Central memory CD8-positive, alpha-beta T cell (primary cell): ENCODE measurements around the gene USP2.

Experiments used
- ATAC-seq: fragments of 150-1000 bp; cut with Tn5 transposase; replicated peaks from 2 replicates; pipeline ENCODE4 v1.10.0; 2022; ENCODE audit warnings: mild to moderate bottlenecking, moderate FRiP score, moderate number of reproducible peaks; ENCODE audit not compliant: poor library complexity, severe bottlenecking; ENCODE audit errors: extremely low read depth
- DNase-seq, 2 donors: peaks; one replicate each; pipeline ENCODE4 v3.0.0; 2021; ENCODE audit warnings: low spot score in 2 of 2
- H3K27ac Mint-ChIP-seq: one replicate; pipeline ENCODE4 v1.8.0; 2022; ENCODE audit warnings: low read depth, mild to moderate bottlenecking, moderate library complexity, mixed read lengths
- H3K27me3 Mint-ChIP-seq: one replicate; pipeline ENCODE4 v1.8.0; 2022; ENCODE audit warnings: mixed read lengths
- H3K36me3 Mint-ChIP-seq: one replicate; pipeline ENCODE4 v1.8.0; 2022; ENCODE audit warnings: mild to moderate bottlenecking, moderate library complexity, mixed read lengths; ENCODE audit not compliant: insufficient read depth
- H3K4me1 Mint-ChIP-seq: one replicate; pipeline ENCODE4 v1.8.0; 2022; ENCODE audit warnings: mixed read lengths
- H3K4me3 Mint-ChIP-seq: one replicate; pipeline ENCODE4 v1.8.0; 2022; ENCODE audit warnings: mild to moderate bottlenecking, moderate library complexity, mixed read lengths
- H3K9me3 Mint-ChIP-seq: one replicate; pipeline ENCODE4 v1.8.0; 2022; ENCODE audit warnings: mixed read lengths

Gene USP2

DNA sequence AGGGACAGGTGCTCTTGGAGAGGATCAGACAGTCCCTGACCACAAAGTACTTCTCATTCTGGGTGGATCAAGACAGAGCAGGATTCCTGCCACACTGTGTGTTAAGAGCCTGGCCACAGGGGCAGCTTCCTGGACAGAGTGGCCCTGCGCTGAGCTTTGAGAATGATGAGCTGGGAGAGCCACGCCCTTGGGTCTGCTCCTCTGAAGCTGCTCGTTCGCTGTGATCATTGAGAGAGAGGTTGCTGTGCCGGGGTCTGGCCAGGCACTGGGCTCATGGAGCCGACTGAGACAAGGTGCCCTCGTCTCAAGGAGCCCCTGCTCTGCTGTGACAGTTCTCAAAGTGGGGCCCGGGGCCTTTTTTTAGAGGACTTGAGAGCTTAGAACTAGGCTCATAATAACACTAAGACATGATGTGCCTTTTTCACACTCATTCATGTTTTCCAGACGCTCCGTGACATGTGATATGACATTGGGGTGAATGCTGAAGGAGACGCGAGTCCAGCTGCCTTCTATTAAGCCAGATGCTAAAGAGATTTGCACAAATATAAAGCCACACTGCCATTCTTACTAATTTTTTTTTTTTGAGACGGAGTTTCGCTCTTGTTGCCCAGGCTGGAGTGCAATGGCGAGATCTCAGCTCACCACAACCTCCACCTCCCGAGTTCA, 33.4 kb downstream of the USP2 start:
- no peak for ATAC-seq
- H3K4me3 Mint-ChIP-seq, result no peak overlapping the region
- H3K36me3 Mint-ChIP-seq, result peaks cover 3% of the 10 kb centered on the region
- no peak for DNase-seq
- no peak overlapping the region for H3K27ac Mint-ChIP-seq
- peaks cover 73% of the 10 kb centered on the region for H3K27me3 Mint-ChIP-seq
- H3K4me1 Mint-ChIP-seq, result no peaks in the 10 kb centered on the region
- H3K9me3 Mint-ChIP-seq, result no peaks in the 10 kb centered on the region

DNA sequence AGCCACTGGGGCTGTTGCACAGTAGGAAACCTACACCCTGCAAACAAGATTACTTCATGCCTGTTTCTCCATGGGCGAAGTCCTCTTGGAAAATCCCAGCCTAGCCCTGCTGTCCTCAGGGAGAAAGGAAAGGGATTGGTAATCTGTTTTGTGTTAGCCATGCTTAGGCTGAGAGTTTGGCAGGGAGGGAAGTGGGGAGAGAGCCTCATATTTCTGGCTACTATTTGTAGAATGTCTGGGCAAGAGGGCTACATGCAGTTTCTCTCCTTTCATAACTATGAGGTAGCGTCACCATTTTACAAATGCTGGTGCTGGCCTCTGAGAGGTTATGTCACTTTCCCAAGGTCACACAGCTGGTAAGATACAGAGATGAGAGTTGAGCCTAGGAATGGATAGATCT, 34.2 kb downstream of the USP2 start:
- Mint-ChIP-seq H3K9me3 (no peaks in the 10 kb centered on the region), H3K4me1 (no peaks in the 10 kb centered on the region), H3K4me3 (no peak overlapping the region), H3K36me3 (peaks cover 3% of the 10 kb centered on the region), H3K27me3 (peaks cover 73% of the 10 kb centered on the region), H3K27ac (no peak overlapping the region)
- DNase-seq (no peak), ATAC-seq (no peak)

DNA sequence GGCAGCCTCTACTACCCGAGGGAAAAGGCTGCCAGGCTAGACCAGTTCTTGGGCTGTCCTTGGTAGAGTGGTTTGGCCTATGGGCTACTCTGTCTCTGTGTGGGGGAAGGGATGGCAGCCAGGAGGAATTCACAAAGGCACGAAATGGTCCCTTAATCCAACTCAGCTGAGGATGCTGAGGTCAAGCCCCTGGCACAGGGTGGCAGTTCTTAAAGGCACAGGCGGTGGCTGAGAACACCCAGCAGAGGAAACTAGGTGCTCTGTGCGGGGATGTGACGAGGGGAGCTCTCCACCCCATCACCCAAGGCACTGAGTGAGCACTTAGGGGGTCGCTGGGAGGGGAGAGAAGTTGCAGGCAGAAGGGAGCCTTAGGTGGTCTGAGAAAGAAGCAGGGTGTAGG, 34.9 kb downstream of the USP2 start, which contains the start of gene MFRP:
Gene MFRP (minus strand): TSS at position 101 of the 400 bp plus-strand sequence. CDS start 192 bp downstream, outside the sequence.
- Mint-ChIP-seq H3K36me3 (no peaks in the 10 kb centered on the region), H3K27ac (no peak within 1 kb of the TSS), H3K9me3 (no peaks in the 10 kb centered on the region), H3K4me3 (no peak within 1 kb of the TSS), H3K4me1 (no peaks in the 10 kb centered on the region), H3K27me3 (peaks cover 73% of the 10 kb centered on the region)
- DNase-seq (no peak), ATAC-seq (no peak)

DNA sequence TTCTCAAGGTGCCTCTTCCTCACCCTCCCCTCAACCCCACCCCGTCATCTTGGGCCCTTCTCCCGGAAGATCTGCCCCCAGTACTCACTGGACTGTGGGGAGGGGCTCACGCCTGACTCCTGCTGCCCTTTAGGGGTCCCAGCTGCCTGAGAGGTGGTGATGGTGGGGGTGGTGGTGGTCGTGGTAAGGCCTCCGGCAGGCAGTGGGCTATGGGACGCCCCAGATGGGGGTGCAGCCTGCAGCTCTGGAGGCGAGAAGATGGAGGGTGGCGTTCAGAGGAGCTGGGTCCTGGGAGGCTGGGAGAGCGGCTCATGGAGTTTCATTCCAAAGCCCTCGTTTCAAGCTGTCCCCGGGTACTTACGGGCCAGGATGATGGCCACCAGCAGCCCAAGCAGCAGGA, 35.8 kb downstream of the USP2 start:
- H3K4me3 Mint-ChIP-seq, result no peak overlapping the region
- H3K27ac Mint-ChIP-seq, result no peak overlapping the region
- peaks cover 2% of the 10 kb centered on the region for H3K36me3 Mint-ChIP-seq
- H3K9me3 Mint-ChIP-seq, result no peaks in the 10 kb centered on the region
- DNase-seq, result no peak
- H3K27me3 Mint-ChIP-seq, result peaks cover 73% of the 10 kb centered on the region
- ATAC-seq, result no peak
- no peaks in the 10 kb centered on the region for H3K4me1 Mint-ChIP-seq

DNA sequence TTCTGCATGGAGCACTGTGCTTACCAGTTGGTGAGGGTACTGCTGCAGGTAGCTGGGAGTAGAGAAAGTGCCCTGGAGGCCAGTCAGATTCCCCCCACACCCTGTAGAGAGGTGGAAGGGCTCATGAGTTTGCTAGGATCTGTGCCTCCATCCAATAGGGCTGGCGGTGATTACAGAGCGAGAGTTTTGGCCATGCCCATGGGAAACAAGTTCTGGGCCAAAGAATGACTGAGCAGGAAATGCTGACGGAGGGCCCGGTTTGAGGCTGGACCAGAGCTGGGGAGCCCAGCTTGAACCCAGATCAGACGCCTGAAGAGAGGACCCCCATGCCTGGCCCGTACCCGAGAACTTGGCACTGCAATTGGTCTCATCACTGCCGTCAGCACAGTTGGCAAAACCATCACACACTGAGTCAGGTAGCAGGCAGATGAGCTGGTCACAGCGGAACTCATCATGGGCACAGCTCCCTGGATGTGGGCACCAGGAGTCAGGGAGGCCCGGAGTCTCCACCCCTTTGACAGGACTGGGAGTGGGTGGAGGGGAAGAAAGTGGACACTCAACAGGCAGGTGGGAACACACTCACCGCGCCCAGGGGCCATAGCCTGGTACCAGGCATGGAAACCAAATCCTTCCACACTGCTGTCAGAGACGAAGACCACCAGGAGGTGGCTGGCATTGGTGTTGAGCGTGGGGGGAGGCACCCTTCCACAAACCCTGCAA, 37.0 kb downstream of the USP2 start:
- no peak overlapping the region for H3K4me3 Mint-ChIP-seq
- peaks cover under 1% of the 10 kb centered on the region for H3K4me1 Mint-ChIP-seq
- peaks cover 77% of the 10 kb centered on the region for H3K27me3 Mint-ChIP-seq
- no peak overlapping the region for H3K27ac Mint-ChIP-seq
- peaks cover 2% of the 10 kb centered on the region for H3K36me3 Mint-ChIP-seq
- ATAC-seq (no peak), DNase-seq (no peak)
- H3K9me3 Mint-ChIP-seq, result no peaks in the 10 kb centered on the region

DNA sequence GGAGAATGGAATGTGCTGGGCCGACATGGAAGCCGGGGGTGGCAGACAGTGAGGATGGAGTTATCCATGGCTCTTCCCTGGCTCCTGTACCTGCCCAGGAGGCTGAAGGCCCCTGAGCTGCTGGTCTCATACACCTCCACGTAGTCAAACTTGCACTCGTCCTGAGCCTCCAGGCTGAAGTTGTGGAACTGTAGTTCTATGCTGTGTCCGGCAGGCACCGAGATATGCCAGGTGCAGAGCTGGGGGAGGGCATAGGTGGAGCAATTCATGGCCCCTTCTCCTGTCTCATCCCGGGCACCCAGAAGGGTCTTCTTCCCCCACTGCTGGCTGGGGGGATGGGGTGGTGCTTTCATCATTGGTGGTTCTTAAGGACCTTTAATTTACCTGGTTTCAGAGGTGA, 37.8 kb downstream of the USP2 start:
- no peak overlapping the region for H3K27ac Mint-ChIP-seq

DNA sequence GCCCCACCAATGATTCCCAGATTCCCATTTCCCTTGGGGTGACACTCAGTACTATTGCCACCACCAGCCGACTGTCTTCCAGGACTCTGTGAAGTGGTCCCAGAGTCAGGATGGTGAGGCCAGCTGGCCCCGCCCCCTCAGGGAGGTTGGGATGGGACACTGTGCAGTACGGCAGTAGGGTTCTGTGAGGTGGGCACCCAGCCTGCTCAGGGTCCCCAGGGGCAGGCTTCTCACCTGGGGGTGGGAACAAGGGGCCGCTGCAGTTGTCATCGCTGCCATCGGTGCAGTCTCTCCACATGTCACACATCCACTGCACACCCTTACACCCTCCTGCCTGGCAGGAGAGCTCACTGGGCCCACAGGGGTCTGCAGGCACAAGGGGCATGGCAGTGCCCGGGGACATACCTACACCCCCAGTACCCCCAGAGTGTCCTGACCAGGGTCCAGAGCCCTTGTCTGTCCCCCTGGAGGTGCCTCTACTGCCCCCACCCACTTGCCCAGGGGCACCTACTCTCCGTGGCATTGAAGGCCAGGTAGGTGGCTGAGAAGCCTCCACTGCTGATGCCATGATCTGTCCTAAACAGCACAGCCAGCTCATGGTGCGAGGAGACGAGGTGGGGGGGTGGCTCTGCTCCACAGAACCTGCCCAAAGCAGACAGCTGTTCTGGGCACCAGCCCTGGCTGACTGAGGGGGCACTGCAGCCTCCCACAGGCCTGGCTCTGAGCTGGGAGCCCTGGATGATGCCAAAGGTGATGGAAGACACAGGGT, 38.9 kb downstream of the USP2 start:
- no peak for DNase-seq
- no peak overlapping the region for H3K27ac Mint-ChIP-seq
- no peaks in the 10 kb centered on the region for H3K9me3 Mint-ChIP-seq
- no peak overlapping the region for H3K4me3 Mint-ChIP-seq
- H3K4me1 Mint-ChIP-seq, result peaks cover 13% of the 10 kb centered on the region
- H3K36me3 Mint-ChIP-seq, result peaks cover 4% of the 10 kb centered on the region
- ATAC-seq, result no peak
- H3K27me3 Mint-ChIP-seq, result peaks cover 81% of the 10 kb centered on the region

More for the DNA sequence above, 37.8 kb downstream of the USP2 start:
- Mint-ChIP-seq H3K27me3 (peaks cover 84% of the 10 kb centered on the region), H3K4me1 (peaks cover 6% of the 10 kb centered on the region), H3K9me3 (no peaks in the 10 kb centered on the region), H3K36me3 (peaks cover 4% of the 10 kb centered on the region), H3K4me3 (no peak overlapping the region)
- ATAC-seq (no peak), DNase-seq (no peak)

DNA sequence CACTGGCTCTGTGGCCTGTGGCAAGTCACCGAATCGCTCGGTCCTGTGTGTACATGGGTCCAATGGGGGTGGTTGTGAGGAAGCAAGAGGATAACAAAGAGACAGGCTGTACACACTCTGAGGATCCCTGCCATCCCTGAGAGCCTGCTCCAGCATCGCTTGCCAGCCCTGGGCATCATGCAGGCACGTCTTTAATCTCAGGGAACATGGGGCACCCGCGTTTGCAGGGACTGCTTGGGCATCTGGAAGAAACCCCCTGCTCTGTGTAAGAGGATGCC, 39.5 kb downstream of the USP2 start:
- Mint-ChIP-seq H3K9me3 (no peaks in the 10 kb centered on the region), H3K36me3 (peaks cover 4% of the 10 kb centered on the region), H3K4me1 (peaks cover 13% of the 10 kb centered on the region), H3K27me3 (peaks cover 75% of the 10 kb centered on the region), H3K4me3 (no peak overlapping the region), H3K27ac (no peak overlapping the region)
- ATAC-seq, result no peak
- DNase-seq, result no peak

DNA sequence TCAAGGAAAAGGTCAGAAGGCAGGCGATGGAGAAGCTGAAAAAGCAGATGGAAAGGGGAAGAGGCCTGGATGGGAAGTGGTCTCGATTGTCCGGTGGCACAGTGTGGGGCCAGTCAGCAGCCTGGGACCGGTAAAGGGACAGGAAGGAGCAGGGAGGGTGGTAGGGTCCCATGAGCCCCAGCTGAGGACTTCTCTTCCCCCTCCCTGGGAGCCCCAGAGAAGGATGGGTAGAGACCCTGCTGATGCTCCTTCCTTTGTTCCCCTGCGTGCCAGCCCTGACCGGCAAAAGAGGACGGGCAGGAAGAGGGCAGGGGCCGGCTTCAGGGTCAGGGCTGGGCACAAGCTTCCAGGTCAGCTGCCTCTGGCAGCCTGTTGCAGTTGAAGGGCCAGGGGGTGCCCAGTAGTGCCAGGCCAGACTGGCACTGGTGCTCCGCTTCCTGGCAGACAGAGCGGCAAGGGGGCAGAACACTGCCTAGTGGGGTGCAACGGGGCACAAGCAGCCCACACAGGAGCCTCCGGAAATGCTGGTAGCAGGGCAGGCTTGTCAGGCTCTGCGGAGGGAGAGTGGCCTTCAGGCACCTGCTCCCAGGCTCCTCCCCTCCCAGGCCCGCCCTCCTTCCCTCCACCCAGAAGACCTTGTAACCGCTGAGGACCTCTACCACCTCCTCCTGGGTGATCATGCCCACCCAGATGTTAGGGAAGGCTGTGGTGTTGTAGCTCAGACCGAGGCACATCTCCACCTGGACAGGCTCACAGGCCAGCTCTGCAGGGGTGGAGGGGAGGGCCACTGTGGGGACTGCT, 40.1 kb downstream of the USP2 start:
- H3K27ac Mint-ChIP-seq, result no peak overlapping the region
- H3K4me3 Mint-ChIP-seq, result no peak overlapping the region
- DNase-seq (no peak), ATAC-seq (no peak)
- peaks cover 4% of the 10 kb centered on the region for H3K36me3 Mint-ChIP-seq
- H3K4me1 Mint-ChIP-seq, result peaks cover 16% of the 10 kb centered on the region
- H3K9me3 Mint-ChIP-seq, result no peaks in the 10 kb centered on the region
- H3K27me3 Mint-ChIP-seq, result peaks cover 70% of the 10 kb centered on the region

DNA sequence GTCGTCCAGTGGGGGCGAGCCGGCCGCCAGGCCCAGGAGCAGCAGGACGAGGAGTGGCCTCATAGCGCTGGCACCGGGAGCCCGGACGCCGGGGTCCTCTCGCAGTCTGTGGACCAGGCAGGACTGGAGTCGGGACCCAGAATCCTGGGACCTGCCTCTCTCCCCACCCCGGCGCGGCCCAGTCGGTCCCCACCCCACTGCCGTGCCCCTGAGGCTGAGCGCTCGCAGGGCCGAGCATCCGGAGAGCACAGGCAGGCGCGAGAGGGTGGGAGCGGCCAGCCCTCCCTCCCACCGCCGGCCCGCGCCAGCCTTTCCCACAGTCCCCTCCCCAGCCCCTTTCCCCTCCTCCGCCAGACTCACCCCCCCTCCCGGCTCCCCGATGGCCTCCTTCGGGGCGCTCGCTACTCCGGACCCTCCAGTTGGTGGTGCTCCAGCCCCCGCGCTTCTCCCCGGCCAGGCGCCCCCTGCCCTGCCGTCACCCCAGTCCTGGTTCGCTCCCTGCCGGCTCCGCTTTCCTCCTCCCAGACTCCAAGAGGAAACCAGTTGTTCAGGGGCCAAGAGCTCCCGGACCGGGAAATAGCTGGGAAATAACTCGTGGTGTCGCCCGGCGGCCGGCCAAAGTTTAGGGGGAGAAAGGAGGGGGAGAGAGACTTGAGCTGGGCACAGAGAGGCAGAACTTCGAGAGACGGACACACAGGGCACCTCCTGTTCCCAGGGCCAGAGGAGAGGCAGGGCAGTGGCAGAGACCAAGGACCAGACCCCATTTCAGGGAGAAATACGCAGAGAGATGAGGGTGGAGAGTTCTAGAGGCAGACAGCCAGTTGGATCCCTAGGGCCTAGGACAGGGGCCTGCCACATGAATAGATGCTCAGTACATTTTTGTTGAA, 40.9 kb downstream of the USP2 start, which contains the start of gene C1QTNF5:
Gene C1QTNF5 (minus strand): TSS at position 549 of the 887 bp plus-strand sequence. CDS start 486 bp downstream, at position 63.
- H3K4me3 Mint-ChIP-seq, result no peak within 1 kb of the TSS
- peaks cover 24% of the 10 kb centered on the region for H3K4me1 Mint-ChIP-seq
- ATAC-seq, result no peak
- DNase-seq, result no peak
- H3K9me3 Mint-ChIP-seq, result no peaks in the 10 kb centered on the region
- H3K36me3 Mint-ChIP-seq, result peaks cover 6% of the 10 kb centered on the region
- peaks cover 62% of the 10 kb centered on the region for H3K27me3 Mint-ChIP-seq
- no peak within 1 kb of the TSS for H3K27ac Mint-ChIP-seq

DNA sequence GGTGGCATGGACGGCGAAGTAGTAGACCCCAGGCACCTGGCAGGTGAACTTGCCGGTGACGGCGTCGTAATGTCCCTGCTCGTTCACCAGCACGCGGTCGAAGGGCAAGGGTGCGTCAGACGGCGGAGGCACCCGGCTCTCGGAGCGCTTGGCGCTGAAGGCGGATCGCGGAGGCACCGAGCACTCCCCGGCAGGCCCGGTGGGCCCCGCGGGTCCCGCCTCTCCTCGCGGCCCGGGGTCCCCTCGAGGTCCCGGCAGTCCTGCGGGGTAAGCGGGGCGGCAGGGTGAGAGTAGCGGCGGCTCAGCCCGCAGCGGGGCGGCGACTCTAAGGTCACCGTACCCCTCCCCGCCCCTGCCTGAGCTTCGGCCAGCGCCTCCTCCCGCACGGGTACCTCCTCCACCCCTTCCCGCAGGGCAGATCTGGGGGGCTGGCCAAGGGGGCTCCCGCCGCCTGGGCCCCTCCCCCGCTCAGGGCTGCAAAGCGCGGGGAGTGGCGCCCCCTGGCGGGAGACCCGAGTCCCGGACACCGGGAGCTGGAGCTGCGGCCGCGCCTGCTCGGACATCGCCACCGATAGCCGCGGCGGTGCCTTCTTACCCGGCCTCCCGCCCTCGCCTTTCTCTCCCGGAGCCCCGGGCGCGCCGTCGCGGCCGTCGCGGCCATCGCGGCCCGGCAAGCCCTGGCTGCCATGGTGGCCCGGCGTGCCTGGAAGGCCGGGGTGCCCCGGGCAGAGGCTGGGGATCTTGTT, 41.7 kb downstream of the USP2 start:
- H3K27me3 Mint-ChIP-seq, result peaks cover 55% of the 10 kb centered on the region
- DNase-seq, result no peak
- no peak overlapping the region for H3K27ac Mint-ChIP-seq
- no peak for ATAC-seq
- H3K9me3 Mint-ChIP-seq, result no peaks in the 10 kb centered on the region
- peaks cover 9% of the 10 kb centered on the region for H3K36me3 Mint-ChIP-seq
- peak overlapping the region; percentile 16 for H3K4me3 Mint-ChIP-seq
- peaks cover 32% of the 10 kb centered on the region for H3K4me1 Mint-ChIP-seq
